SKM-1 treated with dmso at 0.1 percent for 144 hours (cell line): ENCODE results near the gene WNK2.
"Not testable (repeated sequence)": the region's sequence is repeated elsewhere in the genome, so short reads cannot be mapped to it uniquely, and the experiment has no call there.

ENCODE experiments used
- DNase-seq: peaks from one replicate; lab custom pipeline; 2025; ENCODE audit not compliant: unreplicated experiment; lab: John Stamatoyannopoulos, UW

Gene WNK2

DNA sequence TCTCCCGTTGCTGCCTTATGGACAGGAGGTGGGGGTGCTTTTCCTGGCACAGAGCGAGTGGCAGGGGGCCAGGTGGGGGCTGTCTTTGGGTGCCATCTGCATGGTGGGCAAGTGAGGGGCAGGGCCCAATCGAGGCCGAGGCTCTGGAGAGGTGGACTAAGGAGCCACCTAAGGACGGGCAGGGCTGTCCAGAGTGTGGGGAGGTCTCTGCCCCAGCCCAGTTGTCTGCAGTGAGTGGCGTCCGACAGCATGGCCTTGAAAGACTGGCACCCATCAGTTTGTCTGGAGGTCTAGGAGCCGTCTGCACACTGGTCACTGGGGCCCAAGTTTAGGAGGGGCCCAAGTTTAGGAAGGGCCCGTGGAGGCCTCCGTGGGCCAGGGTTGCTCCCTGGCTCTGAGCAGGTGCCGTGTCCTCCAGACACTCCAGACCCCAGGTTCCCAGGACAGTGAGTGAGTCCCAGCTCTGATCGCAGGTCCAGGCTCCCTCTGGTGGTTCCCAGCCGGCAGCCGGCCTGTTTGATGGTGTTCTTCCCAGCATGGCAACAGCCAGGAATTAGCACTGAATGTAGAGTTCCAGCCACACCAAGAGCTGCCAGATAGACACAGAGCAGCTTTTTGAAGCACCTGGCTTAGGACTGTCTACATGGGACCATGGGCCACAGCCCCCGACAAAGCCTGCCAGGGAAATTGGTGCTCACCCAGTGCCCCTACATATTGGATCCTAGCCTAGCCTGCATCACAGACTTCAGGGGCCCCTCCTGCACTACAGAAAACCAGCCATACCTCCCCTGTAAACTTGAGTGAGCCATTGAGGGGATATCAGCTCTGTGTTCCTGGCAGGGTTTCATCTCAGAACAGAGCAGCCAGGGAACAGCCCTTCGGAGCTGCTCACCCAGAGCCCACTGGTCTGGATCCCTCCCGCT is 120.9 kb downstream of the WNK2 start:
- DNase-seq, result no peak

DNA sequence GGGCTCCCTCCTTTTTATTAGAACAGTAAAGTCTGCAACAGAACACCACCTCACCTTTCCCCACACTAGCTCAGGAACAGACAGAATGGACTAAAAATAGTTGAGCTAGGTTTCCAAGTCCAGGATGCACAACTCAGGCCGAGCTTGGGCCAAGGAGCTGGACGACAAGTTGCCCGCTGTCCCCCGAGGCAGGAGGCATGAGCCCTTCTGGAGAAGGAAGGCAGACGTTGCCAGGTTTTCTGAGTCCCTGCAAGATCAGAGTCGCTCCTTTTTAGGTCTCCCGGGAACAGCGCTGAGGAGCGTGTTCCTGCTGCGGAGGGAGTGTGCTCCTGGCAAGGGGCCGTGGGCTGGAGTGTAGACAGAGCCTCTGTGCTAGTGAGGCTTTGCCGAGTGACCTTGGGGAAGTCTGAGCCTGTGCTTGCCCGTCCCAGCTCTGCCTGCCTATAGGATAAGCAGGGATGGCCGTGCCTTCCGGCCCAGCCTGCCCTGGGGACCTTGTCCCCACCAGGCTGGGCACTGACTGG is 121.6 kb downstream of the WNK2 start:
- peak; percentile 82 for DNase-seq

DNA sequence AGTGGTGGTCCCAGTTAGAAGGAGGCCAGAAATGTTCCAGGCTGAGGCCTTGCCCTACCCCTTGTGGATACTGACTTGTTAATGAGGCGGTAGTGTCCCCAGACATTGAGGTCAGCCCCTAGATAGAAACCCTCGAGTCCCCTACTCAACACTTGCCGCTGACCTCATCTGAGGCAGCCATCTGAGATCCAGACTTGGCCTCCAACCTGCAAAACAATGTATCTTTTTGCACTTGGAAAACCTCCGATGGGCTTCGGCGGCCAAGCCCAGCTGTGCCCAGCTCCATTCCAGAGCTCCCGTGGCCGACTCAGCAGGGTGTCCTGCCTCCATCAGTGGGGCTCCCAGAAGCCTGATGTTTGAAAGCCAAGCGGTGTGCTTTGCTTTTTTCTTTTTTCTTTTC is 122.1 kb downstream of the WNK2 start:
- no peak for DNase-seq

DNA sequence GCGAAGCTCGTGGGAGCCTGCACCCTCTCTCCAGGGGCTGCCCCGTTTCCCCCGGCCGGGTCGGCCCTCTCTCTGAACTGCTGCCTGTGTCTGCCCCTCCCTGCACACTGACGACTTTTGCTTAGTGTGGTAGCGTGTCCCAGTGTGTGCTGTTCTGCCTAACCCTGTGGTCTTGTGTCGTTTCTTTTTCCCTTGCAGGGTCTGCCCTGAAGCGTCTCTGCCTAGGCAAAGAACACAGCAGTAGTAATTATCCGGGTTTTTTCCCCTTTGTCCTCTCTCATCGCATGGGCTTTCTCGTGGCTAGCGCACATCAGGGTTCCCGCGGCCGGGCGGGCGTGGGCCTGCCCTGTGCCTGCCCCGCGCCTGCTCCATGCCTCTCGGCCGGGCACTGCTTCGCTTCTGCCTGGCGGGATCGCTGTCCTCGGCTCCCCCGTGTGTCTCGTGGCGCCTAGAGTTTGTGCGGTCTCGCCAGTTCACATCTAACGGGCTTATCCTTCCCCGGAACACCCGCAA is 122.7 kb downstream of the WNK2 start:
- no peak for DNase-seq

DNA sequence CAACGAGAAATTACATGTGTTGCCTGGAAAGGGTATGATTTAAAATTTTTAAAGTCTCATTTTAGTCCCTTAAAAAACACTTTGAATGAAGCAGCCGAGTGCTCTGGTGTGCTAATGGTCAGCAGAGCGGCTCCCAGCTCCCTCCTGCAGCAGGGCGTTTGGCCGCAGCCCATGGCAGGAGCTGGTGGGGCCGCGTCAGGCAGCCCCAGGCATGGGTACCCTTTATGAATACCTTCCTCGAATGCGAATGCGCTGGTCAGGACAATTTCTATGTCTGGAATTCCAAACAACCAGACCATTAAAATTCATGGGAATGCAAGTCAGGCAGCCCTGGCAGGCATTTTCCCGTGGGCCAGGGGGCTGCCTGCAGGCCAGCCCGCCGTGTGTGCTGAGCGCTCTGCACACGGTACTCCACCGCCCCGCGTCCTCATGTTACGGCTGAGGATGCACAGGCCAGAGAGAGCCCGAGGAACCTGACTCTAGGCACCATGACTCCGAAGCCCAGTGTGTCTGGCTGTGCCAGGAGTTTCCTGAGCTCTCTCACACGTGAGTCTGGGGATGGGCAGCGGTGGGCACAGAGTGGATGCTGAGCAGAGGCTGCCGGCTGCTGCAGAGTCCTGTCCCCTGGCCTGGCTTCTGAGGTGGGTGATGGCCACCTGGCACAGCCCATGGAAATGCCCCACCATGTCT is 123.7 kb downstream of the WNK2 start:
- DNase-seq, result no peak

DNA sequence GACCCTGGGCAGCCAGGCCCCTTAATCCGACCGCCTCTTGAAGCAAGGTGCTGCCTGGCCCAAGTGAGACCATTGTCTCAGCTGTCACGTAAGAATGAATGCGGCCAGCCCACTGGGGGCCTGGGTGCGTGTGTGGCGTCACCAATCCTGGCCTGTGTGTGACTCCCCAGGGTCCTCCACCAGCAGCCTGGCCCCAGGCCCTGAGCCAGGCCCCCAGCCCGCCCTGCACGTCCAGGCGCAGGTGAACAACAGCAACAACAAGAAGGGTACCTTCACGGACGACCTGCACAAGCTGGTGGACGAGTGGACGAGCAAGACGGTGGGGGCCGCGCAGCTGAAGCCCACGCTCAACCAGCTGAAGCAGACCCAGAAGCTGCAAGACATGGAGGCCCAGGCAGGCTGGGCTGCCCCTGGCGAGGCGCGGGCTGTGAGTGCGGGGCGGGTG is 124.2 kb downstream of the WNK2 start:
- DNase-seq, result no peak

DNA sequence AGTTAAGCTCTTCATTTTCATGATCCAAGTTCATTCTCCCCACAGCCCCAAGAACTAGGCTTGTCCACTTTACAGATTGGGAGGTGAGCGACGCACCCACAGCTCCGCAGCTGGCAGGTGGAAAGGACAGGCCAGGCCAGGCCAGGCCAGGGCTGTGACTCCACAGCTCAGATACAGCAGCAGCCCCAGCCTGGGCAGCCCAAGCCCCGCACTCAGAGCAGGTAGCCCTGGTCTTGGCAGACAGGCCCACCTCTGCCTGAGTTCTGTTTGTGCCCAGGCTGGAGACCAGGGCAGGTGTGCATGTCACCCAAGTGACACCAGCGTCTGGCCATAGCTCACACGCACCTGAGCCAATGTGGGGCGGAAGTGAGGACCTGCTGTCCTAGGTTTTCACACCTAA is 124.7 kb downstream of the WNK2 start:
- DNase-seq, result no peak

DNA sequence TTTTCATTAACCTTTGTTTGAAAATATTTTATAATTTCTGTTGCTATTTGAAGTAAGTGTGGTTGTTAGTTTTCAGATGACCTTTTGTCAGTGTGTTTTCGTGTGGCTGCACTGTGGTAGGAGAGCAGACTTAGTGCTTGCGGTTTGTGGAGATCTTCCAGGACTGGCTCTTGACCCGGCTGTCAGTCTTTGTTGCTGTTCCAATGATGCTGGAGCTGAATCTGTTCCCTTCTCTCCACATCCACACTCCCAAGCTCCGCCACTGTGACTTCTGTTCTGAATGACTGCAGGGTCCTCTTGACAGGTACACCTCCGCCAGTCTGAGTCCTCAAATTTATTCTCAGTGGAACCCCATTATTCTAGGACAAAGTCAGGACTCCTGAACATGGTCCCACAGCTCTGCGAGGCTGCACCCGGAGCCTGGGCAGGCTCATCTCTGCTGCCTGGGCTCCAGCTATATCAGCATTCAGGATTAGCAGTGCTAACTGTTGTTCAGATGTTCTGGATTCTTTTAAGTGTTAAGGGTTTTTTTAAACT is 126.0 kb downstream of the WNK2 start:
- DNase-seq, result no peak

DNA sequence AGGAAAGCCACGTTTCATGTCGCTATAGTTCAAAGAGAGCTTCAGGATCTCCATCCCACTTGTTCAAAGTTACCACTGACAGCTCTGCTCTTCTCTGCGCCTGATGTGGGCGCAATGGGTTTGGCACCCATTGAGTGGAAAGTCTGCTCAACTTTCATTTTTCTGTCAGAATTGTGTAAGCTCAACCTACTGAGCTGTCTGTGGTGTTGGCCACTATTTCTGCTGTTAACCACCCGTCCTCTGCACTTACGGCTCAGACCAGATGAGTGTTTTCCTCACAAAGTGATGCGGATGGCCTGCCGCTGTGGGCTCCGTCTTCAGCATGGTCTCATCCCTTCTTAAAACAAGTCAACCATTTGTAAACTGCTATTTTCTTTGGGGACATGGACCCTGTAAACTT is 131.2 kb downstream of the WNK2 start:
- DNase-seq, result no peak

DNA sequence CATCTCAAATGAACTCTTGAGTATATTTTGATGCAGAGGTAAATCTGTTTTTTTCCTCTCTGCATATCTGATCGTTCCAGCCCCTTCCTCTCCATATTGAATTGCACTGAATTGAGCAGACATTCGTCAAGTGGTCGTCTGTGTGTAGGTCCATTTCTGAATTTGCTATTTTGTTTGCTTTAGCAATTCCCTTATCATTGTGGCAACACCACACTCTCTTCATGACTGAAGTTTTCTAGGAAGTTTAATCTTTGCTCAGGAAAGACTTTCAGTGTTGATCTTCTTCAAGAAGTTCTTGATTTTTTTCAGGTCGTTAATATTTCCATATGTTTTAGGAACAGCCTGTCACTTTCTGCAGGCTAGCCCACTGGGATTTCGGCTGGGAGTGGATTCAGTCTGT is 132.0 kb downstream of the WNK2 start:
- DNase-seq, result no peak

DNA sequence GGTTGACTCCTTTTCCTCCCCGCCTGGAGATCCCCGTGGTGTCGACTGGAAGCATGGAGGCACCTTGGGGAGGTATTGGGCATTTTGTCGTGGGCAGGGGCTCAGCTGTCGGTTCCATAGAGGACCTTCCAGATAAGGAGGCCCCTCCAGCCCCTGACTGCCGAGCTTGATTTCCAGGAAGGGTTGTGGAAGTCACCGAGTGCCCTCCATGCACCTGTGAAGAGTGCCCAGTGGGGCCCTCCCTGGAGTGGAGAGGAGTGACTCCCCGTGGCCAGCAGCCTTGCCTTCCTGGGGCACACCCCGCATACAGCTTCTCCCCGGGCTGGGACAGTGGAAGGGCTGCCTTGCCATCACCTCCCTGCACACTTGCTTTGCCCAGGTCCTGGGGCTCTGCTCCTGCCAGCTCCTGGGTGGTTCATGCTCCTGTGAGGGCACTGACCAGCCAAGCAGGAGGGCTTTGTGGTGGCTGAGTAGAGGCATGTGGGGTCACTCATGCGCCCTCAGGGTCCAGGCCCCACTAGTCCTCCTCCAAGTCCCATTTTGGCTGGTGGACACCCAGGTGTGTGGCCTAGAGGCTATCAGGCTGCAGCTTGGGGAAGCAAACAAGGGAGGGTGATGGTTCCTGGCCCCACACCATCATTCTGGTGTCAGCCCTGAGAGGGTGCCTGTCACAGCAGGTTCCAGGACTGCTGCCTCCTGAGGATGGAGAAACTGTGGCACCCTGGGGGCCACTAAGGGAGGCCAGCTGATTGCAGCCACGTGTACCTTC is 133.0 kb downstream of the WNK2 start:
- DNase-seq, result no peak

DNA sequence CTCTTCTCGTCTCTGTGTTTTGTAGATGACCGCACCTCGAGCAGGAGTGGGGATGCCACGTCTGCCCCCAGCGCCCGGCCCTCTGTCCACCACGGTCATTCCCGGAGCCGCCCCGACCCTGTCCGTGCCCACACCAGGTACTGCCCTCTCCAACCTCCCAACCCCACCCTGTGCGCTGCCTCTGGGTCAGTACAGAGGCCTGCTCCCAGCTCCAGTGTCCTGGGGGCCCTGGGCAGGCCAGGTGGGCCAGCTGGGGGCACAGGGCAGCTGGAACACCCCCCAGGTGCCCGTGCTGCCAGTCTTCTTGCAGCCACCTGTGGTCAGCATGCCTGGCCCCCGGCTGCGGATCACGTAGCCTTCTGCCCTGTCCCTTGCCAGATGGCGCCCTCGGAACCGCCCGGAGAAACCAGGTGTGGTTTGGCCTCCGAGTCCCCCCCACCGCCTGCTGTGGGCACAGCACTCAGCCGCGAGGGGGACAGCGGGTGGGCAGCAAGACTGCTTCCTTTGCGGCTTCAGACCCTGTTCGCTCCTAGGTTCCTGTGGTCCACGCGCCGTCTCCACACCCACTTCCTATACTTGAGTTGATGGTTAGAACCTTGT is 133.7 kb downstream of the WNK2 start:
- no peak for DNase-seq

DNA sequence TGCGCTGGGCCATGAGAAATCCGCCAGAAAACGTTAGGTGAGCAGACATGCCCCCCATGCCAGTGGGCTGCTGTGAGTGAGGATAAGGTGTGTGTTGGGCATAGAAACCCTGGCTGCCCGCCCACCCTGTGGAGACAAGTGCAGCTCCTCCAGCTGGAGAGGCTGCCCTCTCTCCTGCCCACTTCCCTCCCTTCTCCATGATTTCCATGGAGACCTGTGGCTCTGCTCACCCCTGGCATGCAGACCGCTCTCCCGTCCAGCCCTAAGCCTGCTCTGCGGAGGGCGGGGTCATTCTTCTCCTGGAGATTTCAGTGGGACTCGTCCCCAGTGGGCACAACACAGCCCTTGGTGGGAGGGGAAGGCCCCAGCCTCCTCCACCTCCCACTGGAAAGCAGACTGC is 134.5 kb downstream of the WNK2 start:
- no peak for DNase-seq

DNA sequence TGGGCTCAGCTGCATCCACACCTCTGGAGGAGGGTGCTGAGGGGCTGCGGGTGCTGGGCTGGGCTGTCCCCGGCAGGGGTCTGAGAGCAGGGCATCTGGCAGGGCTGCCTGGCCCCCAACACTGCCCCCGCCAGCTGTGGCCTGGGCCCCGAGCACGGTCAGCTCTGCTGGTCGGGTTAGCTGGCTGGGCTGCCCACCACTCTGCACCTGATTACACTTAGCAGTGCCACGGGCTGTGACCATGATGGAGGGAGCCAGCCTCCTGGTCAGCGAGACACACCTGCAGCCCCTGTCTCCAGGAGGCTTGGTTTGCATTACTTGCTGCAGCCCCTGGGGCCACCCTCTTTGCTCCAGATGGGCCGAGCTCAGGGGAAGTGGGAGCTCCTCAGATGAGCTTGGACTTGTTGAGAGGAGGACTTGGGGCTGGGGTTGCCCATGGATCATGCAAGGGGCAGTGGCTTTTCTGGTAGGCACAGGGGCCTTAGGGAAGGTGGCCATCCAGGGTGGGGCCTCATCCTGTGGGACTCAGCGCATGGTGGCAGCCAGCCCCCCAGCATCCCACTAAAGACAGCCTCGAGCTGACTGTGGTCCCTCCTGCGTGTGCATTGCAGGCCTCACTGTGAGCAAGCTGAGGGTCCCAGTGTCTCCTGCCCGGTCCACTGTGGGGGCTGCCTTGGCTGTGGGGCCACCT is 135.5 kb downstream of the WNK2 start:
- no peak for DNase-seq

DNA sequence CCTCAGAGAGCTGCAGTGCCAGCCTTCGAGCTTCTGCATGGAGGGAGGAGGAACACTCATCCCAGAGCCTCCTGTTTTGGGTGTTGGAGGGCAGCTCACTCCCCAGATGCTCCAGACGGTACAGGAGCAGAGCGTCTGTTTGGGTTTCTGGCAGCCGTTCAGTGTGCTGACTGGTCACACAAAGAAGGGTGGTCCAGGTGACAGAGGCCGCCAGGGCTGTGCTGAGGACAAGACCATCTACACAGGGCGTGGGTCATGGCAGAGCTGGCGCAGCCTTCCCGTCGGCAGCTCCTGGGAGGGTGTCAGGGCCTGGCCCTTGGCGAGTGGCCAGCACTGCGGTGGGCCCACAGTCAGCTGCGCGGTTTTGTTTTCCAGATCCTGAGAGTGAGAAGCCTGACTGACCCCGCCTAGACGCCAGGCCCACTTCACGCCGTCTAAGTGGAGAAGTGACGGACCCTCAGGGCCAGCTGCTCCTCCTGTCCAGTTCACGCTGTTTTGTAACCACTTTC is 136.1 kb downstream of the WNK2 start:
- no peak for DNase-seq

DNA sequence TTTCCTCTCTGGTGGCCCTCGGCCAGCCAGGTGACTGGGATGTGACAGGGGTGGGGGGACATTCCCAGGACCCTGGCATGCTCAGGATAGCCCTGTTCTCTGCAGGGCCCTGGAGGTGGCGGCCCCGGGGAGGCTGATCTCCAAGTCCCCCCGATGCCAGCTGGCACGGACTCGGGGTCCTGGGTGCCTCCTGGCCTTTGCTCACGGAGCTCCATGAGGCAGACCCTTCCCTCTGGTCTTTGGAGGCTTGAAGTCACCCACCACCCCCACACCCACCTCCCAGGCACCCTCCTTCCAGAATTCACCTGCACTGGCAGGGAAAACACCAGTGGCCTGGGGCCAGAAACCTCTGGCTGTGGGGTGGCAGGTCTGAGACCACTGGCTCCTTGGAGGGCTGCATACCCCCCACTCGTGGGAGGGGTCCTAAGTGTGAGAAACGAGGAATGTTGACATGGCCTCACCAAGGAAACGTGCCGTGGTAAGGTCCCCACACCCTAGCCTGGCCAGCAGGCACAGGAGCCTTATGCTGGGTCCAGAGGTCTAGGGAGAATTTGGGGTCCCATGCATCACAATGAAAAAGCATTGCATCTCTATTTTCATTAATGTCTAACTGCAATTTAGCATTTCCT is 136.8 kb downstream of the WNK2 start:
- no peak for DNase-seq

DNA sequence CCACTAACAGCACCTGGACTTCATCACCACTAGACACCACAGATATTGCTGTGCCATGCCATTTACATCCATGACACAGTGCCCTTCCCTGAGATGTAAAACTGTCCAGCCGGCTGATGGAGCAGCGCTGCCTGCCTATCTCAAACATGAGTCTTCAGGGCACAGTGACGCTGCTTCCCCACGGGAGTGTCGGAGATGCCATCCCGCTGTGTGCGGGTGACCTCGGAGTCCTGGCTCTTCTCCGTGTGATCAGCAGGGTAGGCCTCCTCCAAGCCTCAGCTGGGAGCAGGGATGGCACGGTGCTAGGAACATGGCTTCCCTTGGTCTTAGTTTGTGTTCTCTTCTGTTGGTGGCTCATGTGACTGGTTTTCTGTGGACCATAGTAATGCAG is 137.3 kb downstream of the WNK2 start:
- DNase-seq, result no peak

DNA sequence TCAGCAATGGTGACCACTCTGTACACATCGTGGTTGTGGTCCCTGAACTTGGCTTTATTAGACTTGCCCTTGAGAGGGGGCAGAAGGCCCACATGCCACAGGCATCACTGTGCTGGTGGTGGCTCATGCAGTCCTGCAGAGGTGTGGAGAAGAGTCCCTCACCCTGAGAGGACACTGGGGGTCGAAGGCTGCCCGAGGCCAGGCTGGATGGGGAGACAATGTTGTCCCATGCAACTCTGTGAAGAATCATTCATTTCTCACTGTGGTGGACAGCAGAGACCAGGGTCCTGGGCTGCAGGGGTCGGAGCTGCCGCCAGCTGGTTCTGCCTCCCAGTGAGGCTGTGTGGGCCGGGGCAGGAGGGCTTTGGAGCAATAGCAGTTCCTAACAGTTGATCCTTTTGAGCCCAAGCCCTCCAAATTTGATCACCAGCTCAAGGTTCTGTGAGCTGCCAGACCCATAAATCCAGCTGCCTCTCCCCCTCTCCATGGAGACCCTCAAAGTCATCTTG is 139.6 kb downstream of the WNK2 start:
- DNase-seq, result not testable (repeated sequence)

DNA sequence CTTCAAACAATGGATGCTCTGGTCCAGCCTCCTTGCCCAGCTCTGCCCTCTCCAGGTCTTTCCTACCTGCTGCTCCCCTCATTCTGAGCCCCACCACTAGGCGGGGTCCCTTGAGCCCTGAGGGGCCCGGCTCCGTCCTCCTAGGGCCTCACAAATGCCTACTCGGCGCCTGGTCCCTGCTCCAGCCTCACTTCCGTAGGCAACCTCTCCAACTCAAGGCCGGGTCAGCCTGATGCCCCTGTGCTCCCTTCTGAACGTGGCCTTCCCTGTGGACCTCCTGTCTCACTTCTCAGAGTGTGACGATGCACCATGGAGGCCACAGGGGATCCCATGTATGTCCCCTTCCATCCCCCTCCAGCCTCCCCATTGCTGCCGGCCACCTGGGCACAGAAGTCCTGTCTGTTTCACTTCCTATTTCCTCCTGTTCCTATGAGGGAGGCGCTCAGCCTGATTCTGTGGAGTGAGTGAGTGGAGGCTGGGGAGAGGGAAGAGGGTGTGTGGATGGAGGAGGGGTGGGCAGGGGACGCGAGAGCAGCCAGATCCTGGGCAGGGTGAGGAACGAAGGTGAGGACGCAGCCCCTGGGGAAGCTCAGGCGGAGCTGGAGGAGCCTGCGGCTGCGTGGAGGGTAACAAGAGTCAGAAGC is 140.4 kb downstream of the WNK2 start:
- no peak for DNase-seq
